ENCODE data around the gene PORCN.

PORCN gene

GRCh38 chrX:48476919-48477318 lies 31.9 kb upstream of the PORCN start:
- DNase-seq (ENCODE audit: low read depth) = no peak

- DNase-seq (ENCODE audit: low read depth) = no peak
These were observed 30.6 kb upstream of the PORCN start for GRCh38 chrX:48477960-48478755.

GRCh38 chrX:48478806-48479205 lies 30.0 kb upstream of the PORCN start:
- DNase-seq (ENCODE audit: low read depth) = no peak

- no peak for DNase-seq (ENCODE audit: low read depth)
These were observed 28.6 kb upstream of the PORCN start for GRCh38 chrX:48480142-48480541.

GRCh38 chrX:48480583-48480982 lies 28.2 kb upstream of the PORCN start:
- no peak for DNase-seq (ENCODE audit: low read depth)

DNA sequence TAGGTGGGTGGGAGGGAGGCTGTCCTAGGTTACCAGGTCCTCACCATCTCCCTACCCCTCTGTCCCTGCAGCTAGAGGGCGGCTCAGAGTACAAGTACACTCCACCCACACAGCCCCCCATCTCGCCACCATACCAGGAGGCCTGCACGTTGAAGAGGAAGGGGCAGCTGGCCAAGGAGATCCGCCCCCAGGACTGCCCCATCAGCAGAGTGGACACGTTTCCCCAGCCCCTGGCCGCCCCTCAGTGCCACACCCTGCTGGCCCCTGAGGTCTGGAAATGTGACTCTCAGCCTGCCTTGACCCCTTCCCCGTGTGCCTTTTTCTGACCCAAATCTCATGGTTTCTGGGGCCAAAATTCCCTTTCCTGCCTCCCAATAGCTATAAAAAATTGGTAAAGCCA lies 26.3 kb upstream of the PORCN start:
- no peak for DNase-seq (ENCODE audit: low read depth)

DNA sequence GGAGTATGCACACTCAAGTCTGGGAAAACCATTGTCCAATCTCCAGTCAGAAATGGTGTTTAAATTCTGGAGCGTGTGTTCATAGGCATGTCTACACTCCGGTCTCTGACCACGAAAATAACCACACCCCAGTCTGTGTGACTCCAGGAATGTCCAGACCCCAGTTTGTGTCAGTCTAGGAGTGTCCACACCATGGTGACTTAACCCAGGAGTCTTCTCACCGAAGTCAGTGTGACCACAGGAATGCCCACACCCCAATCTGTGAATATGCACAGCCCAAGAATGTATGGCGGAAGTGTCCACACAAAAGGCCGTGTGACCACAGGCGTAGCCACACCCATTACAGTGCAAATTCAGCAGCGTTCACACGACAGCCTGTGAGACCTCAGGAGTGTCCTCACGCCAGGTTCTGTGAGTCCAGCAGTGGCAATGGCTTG lies 21.4 kb upstream of the PORCN start:
- no peak for DNase-seq (ENCODE audit: low read depth)

DNA sequence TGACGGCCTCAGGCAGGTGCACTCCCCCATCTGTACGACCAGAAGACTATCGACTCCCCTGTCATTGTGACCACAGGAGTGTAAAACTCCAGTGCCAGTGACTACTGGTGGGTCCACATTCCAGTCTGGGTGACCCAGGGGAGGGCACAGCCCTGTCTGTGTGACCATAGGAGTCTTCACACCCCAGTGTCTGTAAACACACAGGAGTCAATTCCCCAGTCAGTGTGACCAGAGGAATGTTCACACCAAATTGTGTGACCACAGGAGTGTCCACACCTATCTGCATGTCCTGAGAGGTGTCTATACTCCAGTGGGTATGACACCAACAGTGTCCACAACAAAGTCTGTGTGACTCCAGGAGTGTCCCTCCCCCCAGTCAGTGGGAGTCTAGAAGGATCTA lies 20.8 kb upstream of the PORCN start:
- no peak for DNase-seq (ENCODE audit: low read depth)

- no peak for DNase-seq (ENCODE audit: low read depth)
These were observed 19.5 kb upstream of the PORCN start for GRCh38 chrX:48489296-48489695.

DNA sequence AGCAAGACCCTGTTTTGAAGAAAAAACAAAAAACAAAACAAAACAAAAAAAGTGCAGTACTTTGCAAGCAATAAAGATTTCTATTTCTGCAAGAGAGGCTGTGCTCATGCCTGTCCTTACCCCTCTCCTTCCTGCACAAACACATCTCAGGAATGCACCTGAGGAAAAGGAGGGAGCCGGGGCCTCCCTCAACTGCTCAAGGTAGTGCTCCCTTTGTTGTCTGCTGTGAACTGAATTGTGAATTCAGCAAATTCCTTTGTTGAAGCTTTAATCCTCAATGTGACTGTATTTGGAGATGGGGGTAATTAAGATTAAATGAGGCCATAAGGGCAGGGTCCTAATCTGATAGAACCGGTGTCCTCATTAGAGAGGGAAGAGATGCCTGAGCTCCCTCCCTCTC lies 18.9 kb upstream of the PORCN start:
- no peak for DNase-seq (ENCODE audit: low read depth)

GRCh38 chrX:48490661-48491060 lies 18.1 kb upstream of the PORCN start:
- DNase-seq (ENCODE audit: low read depth) = no peak

- no peak for DNase-seq (ENCODE audit: low read depth)
These were observed 17.0 kb upstream of the PORCN start for GRCh38 chrX:48491809-48492208.

DNA sequence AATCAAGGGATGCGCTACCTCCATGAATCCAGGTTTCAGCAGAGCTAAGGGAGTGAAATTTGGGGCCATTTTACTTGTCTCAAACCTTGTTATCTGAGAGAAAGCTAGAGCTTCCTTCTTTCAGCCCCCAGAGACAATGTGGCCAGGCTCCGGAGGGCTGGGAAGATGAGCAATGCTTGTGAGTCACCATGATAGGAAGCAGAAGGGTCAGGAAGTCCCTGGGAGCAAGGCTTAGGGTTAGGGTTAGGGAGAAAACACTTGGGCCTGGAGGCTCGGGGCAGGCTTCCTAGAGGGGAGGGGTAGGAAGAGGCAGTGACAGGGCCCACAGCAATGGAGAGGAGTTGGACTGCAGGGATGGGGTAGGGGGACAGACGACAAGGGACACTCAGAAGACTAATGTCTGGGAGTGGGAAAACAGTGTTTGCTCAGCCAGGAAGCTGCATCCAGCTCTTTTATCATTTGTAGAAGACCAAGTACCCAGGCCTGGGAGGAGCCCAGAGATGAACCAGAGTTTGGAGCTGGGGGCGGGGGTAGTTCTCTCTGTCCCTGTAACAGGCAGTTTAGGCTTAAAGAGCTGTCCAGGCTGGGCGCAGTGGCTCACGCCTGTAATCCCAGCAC lies 16.4 kb upstream of the PORCN start:
- DNase-seq (ENCODE audit: low read depth) = no peak

DNA sequence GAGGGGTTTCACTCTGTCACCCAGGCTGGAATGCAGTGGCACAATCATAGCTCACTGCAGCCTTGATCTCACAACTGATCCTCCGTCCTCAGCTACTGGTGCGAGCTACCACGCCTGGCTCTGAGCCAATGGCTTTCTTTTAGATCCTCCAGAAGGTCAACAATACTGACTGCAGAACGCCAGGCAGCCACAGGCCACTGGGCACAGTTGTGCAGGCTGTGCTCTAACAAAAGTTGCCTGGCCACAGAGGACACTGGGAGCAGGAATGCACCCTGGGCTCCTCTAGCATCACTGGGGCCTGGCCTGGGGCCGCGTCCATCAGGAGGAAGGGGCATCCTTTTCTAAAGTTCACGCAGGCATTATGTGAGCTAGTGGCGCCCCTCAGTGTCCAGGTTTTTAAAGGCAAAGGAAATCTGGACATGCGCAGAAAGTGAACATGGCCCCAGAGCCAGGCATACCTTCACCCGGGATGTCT lies 14.9 kb upstream of the PORCN start:
- no peak for DNase-seq (ENCODE audit: low read depth)

DNA sequence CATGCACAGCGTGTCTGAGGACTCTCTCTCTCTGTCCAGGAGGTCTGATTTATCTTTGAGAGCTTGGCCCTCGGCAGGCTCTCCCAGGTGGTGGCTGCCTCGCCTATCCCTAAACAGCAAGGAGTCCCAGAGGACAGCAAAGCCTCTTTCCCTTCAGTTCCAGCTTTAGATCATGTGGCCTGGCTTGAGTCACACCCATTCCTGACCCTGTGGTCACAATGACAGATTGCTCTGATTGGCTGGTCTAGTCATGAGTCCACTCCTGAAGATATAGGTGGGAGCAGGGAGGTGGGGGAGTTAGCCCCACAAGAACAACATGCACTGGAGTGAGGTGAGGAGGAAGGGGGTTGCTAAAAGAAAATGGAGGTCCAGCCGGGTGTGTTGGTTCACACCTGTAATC lies 12.1 kb upstream of the PORCN start:
- no peak for DNase-seq (ENCODE audit: low read depth)

DNA sequence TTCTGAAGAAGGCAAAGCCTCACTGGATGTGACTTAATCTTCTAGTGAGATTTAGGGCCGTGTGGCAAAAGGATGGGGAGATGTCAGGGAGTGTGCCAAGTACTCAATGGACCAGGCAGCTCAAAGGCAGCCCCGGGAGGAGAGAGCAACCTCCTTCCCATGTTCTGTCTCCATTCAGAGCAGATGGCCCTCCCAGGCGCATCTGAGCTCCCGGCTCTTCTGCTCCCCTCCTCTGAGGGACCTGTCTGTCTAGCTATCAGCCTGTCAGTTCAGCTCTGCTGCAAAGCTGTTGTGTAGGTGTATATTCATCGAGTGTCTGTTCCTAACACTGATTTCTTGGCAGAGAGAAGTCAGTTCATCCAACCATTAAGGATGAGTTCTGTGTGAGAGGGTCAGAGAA lies 10.9 kb upstream of the PORCN start:
- no peak for DNase-seq (ENCODE audit: low read depth)

- DNase-seq (ENCODE audit: low read depth) = no peak
These were observed 10.4 kb upstream of the PORCN start for GRCh38 chrX:48498374-48498809.

DNA sequence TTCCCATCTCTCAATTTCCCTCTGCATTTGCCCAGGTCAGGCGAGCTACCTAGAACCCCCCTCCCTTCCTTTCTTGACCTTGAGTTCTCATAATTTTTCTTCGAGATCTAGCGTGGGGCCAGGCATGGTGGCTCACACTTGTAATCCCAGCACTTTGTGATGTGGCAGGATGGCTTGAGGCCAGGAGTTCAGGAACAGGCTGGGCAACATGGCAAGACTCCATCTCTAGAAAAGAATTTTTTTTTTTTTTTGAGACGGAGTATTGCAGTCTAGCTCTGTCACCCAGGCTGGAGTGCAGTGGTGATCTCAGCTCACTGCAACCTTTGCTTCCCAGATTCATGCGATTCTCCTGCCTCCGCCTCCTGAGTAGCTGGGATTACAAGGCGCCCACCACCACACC lies 4.5 kb upstream of the PORCN start:
- DNase-seq (ENCODE audit: low read depth) = no peak

DNA sequence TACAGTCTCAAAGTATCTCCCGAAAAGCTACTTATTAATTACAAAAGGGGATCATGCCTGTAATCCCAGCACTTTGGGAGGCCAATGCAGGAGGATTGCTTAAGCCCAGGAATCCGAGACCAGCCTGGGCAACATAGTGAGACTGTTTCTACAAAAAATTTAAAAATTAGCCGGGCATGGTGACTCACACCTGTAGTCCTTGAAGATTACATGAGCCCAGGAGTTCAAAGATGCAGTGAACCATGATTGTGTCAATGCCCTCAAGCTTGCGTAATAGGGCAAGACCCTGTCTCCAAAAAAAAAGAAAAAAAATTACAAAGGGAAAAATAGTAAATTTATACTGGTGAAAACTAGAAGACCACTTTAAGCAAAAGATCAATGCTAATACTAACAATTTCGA lies 3.3 kb upstream of the PORCN start:
- no peak for DNase-seq (ENCODE audit: low read depth)

GRCh38 chrX:48507246-48507645 lies 1.5 kb upstream of the PORCN start:
- no peak for DNase-seq (ENCODE audit: low read depth)

- DNase-seq (ENCODE audit: low read depth) = no peak
These were observed 426 bp downstream of the PORCN start for GRCh38 chrX:48509245-48509590.

DNA sequence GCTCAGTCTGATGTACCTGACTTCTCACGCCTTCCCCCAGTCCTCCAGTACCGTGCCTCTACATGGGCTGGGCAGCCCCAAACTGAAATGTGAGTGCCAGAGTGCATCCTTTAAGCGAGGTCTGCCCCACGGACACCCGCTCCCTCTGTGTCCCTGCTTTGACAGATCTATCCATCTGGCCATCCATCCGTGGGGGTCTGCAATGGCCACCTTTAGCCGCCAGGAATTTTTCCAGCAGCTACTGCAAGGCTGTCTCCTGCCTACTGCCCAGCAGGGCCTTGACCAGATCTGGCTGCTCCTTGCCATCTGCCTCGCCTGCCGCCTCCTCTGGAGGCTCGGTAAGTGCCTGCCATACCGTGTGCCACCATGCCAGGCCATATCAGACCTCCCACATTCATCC lies 827 bp downstream of the PORCN start:
- DNase-seq (ENCODE audit: low read depth) = no peak

GRCh38 chrX:48511560-48511959 lies 2.8 kb downstream of the PORCN start:
- DNase-seq (ENCODE audit: low read depth) = no peak

GRCh38 chrX:48512371-48512935 lies 3.7 kb downstream of the PORCN start:
- no peak for DNase-seq (ENCODE audit: low read depth)
